ENCODE data around the gene RNPS1.
"Not testable (repeated sequence)": the region's sequence is repeated elsewhere in the genome, so short reads cannot be mapped to it uniquely, and the experiment has no call there.

The RNPS1 gene

DNA sequence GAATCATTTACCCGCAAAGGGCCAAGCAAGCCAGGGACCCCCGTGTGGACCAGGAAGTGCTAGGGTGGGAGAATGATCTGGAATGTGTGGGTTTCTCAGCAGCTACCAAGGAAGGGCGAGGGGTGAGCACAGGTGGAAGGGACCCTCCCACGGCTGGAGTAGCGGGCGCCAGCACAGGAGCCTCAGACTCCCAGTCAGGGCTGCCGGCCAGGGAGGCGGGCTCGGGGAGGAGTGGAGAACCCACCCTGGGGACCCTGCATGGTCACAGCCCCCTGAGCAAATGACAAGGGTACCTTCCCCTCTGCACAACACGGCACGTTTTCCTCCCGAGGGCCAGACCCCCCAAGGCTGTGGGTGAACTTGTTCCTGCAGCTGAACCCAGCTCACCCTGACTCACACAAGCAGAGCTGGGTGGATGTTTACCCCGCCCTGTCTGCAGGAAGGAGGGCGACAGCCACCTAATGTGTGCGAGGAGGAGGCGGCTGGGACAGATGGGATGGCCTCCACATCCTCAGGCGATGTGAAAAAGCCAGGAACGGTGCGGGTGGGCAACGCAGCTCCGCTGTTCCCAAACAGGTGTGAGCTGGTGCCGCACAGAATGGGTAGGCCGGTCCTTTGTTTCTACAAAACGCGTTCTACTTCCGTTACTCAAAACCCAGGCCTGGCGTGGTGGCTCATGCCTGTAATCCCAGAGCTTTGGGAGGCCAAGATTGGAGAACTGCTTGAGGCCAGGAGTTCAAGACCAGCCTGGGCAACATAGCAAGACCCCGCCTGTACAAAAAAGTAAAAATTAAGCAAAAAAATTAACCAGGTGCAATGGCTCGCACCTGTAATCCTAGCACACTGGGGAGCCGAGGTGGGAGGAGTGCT lies 22.8 kb downstream of the RNPS1 start:
- no peak overlapping the region for H3K9ac ChIP-seq (ENCODE audit: low read length)
- peaks cover 2% of the 10 kb centered on the region for H3K4me1 ChIP-seq (ENCODE audit: control insufficient read depth, insufficient read depth, low read length)
- H3K9me3 ChIP-seq (ENCODE audit: control insufficient read depth, low read length), result no peaks in the 10 kb centered on the region
- H3K27me3 ChIP-seq (ENCODE audit: control insufficient read depth, insufficient read depth, low read length), result no peaks in the 10 kb centered on the region
- H3K36me3 ChIP-seq (ENCODE audit: control insufficient read depth, insufficient read depth, low read length), result peaks cover 19% of the 10 kb centered on the region
- no peak overlapping the region for H3K4me3 ChIP-seq (ENCODE audit: low read length)

DNA sequence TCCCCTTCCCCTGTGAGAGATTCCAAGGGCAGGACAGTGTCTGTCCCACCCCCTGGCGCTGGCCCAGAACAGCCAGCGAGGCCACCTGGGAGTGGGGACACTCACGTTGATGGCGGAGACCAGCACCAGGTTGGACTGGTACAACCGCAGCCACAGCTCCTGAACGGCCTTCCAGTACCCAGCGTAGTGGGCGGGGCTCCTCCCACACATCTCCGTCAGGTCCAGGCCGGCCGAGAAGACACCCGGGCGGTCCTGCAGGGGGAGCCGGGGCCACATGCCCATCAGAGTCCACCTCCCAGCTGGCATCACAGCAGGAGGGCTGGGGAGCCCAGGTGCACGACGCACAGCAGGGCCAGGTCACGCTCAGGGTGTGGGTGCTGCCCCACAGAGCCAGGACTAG lies 23.6 kb downstream of the RNPS1 start:
- Histone ChIP-seq H3K36me3 (ENCODE audit: control insufficient read depth, insufficient read depth, low read length) (peaks cover 19% of the 10 kb centered on the region), H3K9me3 (ENCODE audit: control insufficient read depth, low read length) (no peaks in the 10 kb centered on the region), H3K9ac (ENCODE audit: low read length) (no peak overlapping the region), H3K27me3 (ENCODE audit: control insufficient read depth, insufficient read depth, low read length) (no peaks in the 10 kb centered on the region), H3K4me3 (ENCODE audit: low read length) (no peak overlapping the region), H3K4me1 (ENCODE audit: control insufficient read depth, insufficient read depth, low read length) (no peaks in the 10 kb centered on the region)

- H3K36me3 ChIP-seq (ENCODE audit: control insufficient read depth, insufficient read depth, low read length), result peaks cover 19% of the 10 kb centered on the region
- no peak overlapping the region for H3K4me3 ChIP-seq (ENCODE audit: low read length)
- no peak overlapping the region for H3K9ac ChIP-seq (ENCODE audit: low read length)
- no peaks in the 10 kb centered on the region for H3K27me3 ChIP-seq (ENCODE audit: control insufficient read depth, insufficient read depth, low read length)
- H3K9me3 ChIP-seq (ENCODE audit: control insufficient read depth, low read length), result no peaks in the 10 kb centered on the region
- H3K4me1 ChIP-seq (ENCODE audit: control insufficient read depth, insufficient read depth, low read length), result no peaks in the 10 kb centered on the region
Observed at GRCh38 chr16:2243781-2244180, 24.1 kb downstream of the RNPS1 start.

- H3K9me3 ChIP-seq (ENCODE audit: control insufficient read depth, low read length), result no peaks in the 10 kb centered on the region
- H3K4me1 ChIP-seq (ENCODE audit: control insufficient read depth, insufficient read depth, low read length), result peaks cover 5% of the 10 kb centered on the region
- peaks cover 4% of the 10 kb centered on the region for H3K27me3 ChIP-seq (ENCODE audit: control insufficient read depth, insufficient read depth, low read length)
- H3K36me3 ChIP-seq (ENCODE audit: control insufficient read depth, insufficient read depth, low read length), result peaks cover 19% of the 10 kb centered on the region
- H3K4me3 ChIP-seq (ENCODE audit: low read length), result no peak overlapping the region
- H3K9ac ChIP-seq (ENCODE audit: low read length), result no peak overlapping the region
Observed at GRCh38 chr16:2243031-2243528, 24.8 kb downstream of the RNPS1 start.

DNA sequence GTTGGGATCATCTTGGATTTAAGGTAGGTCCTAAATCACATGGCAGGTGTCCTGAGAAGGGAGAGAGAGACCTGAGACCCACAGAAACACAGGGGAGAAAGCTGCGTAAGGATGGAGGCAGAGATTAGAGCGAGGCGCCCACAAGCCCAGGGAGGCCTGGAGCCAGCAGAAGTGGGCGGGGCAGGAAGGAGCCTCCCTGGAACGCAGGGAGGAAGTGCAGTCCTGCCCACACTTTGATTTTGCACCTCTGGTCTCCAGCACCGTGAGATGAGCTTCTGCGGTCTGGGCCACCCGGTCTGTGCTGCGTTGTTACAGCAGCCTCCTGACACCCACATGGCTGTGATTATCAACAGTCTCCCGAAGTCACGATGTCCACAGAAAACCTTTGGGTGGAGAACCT lies 25.3 kb downstream of the RNPS1 start:
- no peak overlapping the region for H3K9ac ChIP-seq (ENCODE audit: low read length)
- no peaks in the 10 kb centered on the region for H3K9me3 ChIP-seq (ENCODE audit: control insufficient read depth, low read length)
- H3K4me3 ChIP-seq (ENCODE audit: low read length), result no peak overlapping the region
- H3K36me3 ChIP-seq (ENCODE audit: control insufficient read depth, insufficient read depth, low read length), result peaks cover 19% of the 10 kb centered on the region
- peaks cover 8% of the 10 kb centered on the region for H3K27me3 ChIP-seq (ENCODE audit: control insufficient read depth, insufficient read depth, low read length)
- peaks cover 10% of the 10 kb centered on the region for H3K4me1 ChIP-seq (ENCODE audit: control insufficient read depth, insufficient read depth, low read length)

DNA sequence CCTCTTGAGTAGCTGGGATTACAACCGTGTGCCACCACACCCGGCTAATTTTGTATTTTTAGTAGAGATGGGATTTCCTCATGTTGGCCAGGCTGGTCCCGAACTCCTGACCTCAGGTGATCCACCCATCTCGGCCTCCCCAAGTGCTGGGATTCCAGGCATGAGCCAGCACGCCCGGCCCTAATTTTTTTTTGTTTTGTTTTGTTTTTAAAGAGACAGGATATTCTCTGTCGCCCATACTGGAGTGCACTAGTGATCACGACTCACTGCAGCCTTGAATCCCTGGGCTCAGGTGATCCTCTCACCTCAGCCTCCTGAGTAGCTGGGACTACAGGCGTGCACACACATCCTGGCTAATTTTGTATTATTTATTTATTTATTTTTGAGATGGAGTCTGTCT lies 27.6 kb downstream of the RNPS1 start:
- H3K36me3 ChIP-seq (ENCODE audit: control insufficient read depth, insufficient read depth, low read length), result peaks cover 14% of the 10 kb centered on the region
- H3K4me1 ChIP-seq (ENCODE audit: control insufficient read depth, insufficient read depth, low read length), result peaks cover 25% of the 10 kb centered on the region
- H3K9me3 ChIP-seq (ENCODE audit: control insufficient read depth, low read length); H3K4me3 ChIP-seq (ENCODE audit: low read length); H3K9ac ChIP-seq (ENCODE audit: low read length): not testable (repeated sequence)
- peaks cover 27% of the 10 kb centered on the region for H3K27me3 ChIP-seq (ENCODE audit: control insufficient read depth, insufficient read depth, low read length)

DNA sequence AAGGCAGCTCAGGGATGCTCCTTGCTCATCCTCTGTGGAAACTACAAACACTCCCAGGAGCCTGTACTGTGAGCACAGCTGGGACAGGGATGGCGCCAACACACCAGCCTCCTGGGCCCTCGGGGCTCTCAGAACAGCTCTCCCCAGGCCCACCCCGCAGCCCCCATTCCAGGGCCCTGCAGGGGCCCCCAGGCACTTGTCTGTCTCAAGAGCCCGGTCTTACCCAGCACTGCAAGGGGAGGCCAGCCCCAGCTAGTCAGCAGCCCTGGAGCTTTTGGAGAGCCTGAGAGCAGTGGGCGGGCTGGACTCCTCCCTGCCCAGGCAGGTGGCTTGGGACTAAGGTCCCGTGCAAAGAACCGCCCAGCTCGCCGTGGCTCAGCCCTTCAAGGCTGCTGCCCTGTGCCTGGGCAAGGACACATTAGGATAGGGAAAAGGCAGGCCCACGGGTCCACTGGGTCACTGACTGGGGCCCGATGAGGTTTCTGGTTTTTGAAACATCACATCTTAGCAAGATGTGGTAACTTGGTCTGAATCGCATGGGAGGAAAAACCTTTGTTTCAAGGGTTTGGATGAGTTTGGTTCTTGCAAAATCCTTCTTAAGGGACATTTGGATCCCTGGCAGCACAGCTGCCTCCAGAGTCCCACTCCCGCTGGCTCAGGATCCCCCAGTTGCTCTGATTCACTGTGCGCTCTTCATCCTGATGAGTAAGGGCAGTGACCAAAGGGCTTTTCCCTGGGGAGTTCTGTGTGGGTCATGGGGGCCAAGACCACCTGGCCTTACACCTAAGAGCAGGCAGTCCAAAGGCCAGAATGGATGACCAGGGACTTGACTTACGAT lies 28.9 kb downstream of the RNPS1 start:
- no peaks in the 10 kb centered on the region for H3K9me3 ChIP-seq (ENCODE audit: control insufficient read depth, low read length)
- H3K9ac ChIP-seq (ENCODE audit: low read length), result no peak overlapping the region
- H3K27me3 ChIP-seq (ENCODE audit: control insufficient read depth, insufficient read depth, low read length), result peaks cover 27% of the 10 kb centered on the region
- H3K4me1 ChIP-seq (ENCODE audit: control insufficient read depth, insufficient read depth, low read length), result peaks cover 25% of the 10 kb centered on the region
- H3K4me3 ChIP-seq (ENCODE audit: low read length), result no peak overlapping the region
- peaks cover 14% of the 10 kb centered on the region for H3K36me3 ChIP-seq (ENCODE audit: control insufficient read depth, insufficient read depth, low read length)

DNA sequence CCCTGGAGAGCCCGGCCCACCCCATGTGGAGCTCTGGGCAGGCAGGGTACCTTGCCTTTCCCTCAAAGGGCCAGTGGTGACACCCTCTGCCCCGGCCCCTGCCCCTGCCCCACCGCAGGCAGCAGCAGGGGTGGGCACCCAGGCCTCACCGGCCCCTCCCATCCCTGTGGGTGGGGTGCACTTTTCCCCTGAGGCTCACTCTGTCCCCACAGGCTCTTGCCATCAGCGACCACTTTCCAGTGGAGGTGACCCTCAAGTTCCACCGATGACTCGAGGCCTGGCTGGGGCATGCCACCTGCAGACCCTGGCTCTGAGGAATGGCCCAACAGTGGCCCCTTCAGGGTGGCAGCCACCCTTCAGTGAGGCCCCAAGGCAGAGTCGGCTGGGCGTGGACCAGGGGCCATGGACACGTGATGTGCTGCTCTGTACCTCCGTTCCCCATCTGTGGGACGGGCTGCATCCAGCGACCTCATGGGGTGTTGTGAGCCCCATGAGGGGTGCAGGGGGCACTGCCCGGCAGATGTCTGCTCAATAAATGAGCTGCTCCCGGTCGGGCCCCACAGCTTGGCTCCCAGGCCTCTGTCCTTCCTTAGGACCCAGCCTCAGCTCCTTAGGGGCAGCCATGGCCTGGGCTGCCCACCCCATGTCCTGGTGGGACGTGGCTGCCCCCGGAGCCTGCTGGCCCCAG lies 29.6 kb downstream of the RNPS1 start:
- peaks cover 13% of the 10 kb centered on the region for H3K36me3 ChIP-seq (ENCODE audit: control insufficient read depth, insufficient read depth, low read length)
- H3K9ac ChIP-seq (ENCODE audit: low read length), result no peak overlapping the region
- H3K4me1 ChIP-seq (ENCODE audit: control insufficient read depth, insufficient read depth, low read length), result peaks cover 25% of the 10 kb centered on the region
- H3K9me3 ChIP-seq (ENCODE audit: control insufficient read depth, low read length), result no peaks in the 10 kb centered on the region
- no peak overlapping the region for H3K4me3 ChIP-seq (ENCODE audit: low read length)
- peaks cover 27% of the 10 kb centered on the region for H3K27me3 ChIP-seq (ENCODE audit: control insufficient read depth, insufficient read depth, low read length)

- Histone ChIP-seq H3K36me3 (ENCODE audit: control insufficient read depth, insufficient read depth, low read length) (peaks cover 6% of the 10 kb centered on the region), H3K9ac (ENCODE audit: low read length) (no peak overlapping the region), H3K27me3 (ENCODE audit: control insufficient read depth, insufficient read depth, low read length) (peaks cover 27% of the 10 kb centered on the region), H3K4me1 (ENCODE audit: control insufficient read depth, insufficient read depth, low read length) (peaks cover 25% of the 10 kb centered on the region), H3K9me3 (ENCODE audit: control insufficient read depth, low read length) (no peaks in the 10 kb centered on the region), H3K4me3 (ENCODE audit: low read length) (no peak overlapping the region)
Observed at GRCh38 chr16:2237493-2238149, 30.3 kb downstream of the RNPS1 start.

DNA sequence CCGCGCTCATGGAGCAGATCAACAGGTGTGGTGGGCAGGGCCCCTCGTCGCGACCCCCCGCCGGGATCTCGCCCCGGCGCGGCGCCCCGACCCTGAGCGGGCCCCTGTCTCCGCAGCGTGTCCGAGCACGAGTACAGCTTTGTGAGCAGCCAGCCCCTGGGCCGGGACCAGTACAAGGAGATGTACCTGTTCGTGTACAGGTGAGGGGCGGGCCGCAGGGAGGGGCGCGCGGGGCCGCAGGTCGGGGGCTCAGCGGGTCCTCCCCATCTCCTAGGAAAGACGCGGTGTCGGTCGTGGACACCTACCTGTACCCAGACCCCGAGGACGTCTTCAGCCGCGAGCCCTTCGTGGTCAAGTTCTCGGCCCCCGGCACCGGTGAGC lies 30.8 kb downstream of the RNPS1 start:
- Histone ChIP-seq H3K4me3 (ENCODE audit: low read length) (no peak overlapping the region), H3K9me3 (ENCODE audit: control insufficient read depth, low read length) (no peaks in the 10 kb centered on the region), H3K4me1 (ENCODE audit: control insufficient read depth, insufficient read depth, low read length) (peaks cover 25% of the 10 kb centered on the region), H3K9ac (ENCODE audit: low read length) (no peak overlapping the region), H3K36me3 (ENCODE audit: control insufficient read depth, insufficient read depth, low read length) (peaks cover 5% of the 10 kb centered on the region), H3K27me3 (ENCODE audit: control insufficient read depth, insufficient read depth, low read length) (peaks cover 27% of the 10 kb centered on the region)

DNA sequence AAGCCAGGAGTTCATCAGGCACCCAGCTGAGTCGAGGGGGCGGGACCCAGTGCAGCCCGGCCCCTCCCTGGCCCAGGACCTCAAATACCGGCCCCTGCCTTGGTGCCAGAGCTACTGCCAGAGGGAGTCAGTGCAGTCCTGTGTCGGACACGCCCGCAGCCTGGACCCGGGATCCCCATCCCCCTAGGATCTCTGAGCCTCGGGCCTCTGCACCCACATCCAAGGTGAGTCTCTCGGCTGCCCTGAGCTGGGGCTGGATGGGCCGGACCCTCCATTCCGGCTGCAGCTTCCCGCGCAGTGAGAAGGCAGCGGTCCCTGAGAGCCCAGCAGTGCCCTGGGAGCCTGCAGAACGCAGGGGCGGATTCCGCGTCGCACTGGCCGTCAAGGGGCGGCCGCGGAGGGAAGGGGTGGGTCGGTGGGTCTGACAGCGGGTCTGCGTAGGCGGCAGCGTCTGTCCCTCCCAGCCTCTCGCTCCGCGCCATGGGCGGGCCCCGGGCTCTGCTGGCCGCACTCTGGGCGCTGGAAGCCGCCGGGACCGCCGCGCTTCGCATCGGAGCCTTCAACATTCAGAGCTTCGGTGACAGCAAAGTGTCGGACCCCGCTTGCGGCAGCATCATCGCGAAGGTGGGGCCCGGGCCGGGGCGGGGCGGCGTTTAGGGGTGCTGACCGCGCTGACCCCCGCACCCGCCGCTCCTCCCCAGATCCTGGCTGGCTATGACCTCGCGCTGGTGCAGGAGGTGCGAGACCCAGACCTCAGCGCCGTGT lies 31.4 kb downstream of the RNPS1 start, which contains the start of gene DNASE1L2:
DNASE1L2 (plus strand) TSS at position 108 of the 765 bp plus-strand sequence; CDS start at position 481, 373 bp downstream.
- no peak within 1 kb of the TSS for H3K4me3 ChIP-seq (ENCODE audit: low read length)
- H3K4me1 ChIP-seq (ENCODE audit: control insufficient read depth, insufficient read depth, low read length), result peaks cover 25% of the 10 kb centered on the region
- peaks cover 27% of the 10 kb centered on the region for H3K27me3 ChIP-seq (ENCODE audit: control insufficient read depth, insufficient read depth, low read length)
- peaks cover 5% of the 10 kb centered on the region for H3K36me3 ChIP-seq (ENCODE audit: control insufficient read depth, insufficient read depth, low read length)
- no peaks in the 10 kb centered on the region for H3K9me3 ChIP-seq (ENCODE audit: control insufficient read depth, low read length)
- no peak within 1 kb of the TSS for H3K9ac ChIP-seq (ENCODE audit: low read length)
